Fibroblast of pulmonary artery (primary cell): ENCODE data around the gene GPRC6A.

Source experiments
- DNase-seq: peaks from one replicate; pipeline ENCODE4 v3.0.0-alpha.2; 2010; ENCODE audit warnings: low read depth
- H3K4me3 ChIP-seq: replicated peaks from 2 replicates; pipeline ENCODE4 v1.5.1; 2011; ENCODE audit warnings: low read depth, mild to moderate bottlenecking, control low read depth, low read length, moderate library complexity
- TF ChIP-seq, protein P1 (sequence below): IDR thresholded peaks from 2 replicates; pipeline ENCODE4 v1.5.1; 2011; ENCODE audit warnings: mild to moderate bottlenecking, control low read depth, low read length, inconsistent platforms; ENCODE audit errors: missing control alignments

The GPRC6A gene

DNA sequence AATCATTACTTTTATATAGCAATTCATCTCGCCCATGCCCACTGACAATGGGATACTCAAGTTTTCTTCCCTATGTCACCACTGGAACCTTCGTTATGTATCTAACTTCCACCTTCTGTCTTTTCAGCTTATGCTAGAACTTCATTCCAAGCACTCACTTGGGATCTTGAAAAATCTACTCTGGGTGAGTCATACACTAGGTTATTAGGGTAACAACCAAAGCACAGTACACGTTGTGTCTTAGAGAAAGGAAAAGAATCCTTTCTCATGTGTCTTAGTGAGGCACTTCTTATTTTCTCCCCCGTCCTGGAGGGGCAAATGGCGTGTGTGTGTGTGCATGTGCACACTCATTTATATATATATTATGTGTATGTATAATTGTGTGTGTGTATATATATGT is 45.0 kb downstream of the GPRC6A start:
- DNase-seq: no peak
- TF ChIP-seq, protein P1, sequence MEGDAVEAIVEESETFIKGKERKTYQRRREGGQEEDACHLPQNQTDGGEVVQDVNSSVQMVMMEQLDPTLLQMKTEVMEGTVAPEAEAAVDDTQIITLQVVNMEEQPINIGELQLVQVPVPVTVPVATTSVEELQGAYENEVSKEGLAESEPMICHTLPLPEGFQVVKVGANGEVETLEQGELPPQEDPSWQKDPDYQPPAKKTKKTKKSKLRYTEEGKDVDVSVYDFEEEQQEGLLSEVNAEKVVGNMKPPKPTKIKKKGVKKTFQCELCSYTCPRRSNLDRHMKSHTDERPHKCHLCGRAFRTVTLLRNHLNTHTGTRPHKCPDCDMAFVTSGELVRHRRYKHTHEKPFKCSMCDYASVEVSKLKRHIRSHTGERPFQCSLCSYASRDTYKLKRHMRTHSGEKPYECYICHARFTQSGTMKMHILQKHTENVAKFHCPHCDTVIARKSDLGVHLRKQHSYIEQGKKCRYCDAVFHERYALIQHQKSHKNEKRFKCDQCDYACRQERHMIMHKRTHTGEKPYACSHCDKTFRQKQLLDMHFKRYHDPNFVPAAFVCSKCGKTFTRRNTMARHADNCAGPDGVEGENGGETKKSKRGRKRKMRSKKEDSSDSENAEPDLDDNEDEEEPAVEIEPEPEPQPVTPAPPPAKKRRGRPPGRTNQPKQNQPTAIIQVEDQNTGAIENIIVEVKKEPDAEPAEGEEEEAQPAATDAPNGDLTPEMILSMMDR: no peak
- H3K4me3 ChIP-seq: no peak overlapping the region

DNA sequence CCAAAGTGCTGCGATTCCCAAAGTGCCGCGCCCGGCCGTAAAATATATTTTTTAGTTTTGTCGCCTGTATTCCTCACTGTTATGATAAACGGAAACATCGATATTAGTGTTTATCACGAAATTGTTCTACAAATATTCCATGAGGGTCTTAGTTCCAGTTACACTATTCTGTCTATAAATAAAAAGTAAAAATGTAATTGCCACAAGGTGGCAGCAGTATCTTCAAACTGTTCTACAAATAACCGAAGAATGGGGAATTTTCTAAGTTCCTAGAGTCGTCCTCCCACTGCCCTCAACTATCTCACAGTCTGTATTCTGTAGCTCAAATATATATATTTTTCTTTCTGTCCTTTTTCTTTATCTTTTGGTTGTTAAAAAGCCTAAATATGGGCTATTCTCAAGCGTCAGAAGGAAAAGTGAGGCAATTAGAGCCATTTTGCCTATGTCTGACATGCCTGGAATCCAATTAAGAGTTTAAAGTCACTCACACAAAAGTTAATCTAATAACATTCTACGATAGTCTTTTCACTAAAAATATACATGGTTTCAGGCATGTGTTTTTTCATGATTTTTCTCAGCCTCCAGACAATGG is 49.2 kb downstream of the GPRC6A start:
- peak; percentile 61 for DNase-seq
- H3K4me3 ChIP-seq: no peak overlapping the region
- TF ChIP-seq, protein P1: peak; percentile 48

DNA sequence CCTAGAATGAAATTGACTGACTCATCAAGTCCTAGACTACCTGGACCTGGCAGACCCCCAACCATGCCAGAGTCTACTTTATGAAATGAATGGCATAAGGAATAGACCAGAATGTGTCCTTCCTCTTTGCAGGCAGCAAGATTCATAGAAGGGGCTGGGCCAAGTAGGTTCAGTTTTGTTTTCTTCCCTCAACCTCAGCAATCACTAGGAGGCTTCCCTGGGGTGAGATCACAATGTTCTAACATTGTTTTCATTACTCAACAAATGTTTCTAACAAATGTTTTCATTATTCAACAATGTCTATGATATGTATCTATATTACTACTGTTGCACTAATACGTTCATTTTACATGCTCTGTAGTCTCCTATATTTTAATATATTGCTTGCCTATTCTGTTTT is 55.0 kb downstream of the GPRC6A start:
- TF ChIP-seq, protein P1: no peak
- H3K4me3 ChIP-seq: no peak overlapping the region
- peak; percentile 7 for DNase-seq

DNA sequence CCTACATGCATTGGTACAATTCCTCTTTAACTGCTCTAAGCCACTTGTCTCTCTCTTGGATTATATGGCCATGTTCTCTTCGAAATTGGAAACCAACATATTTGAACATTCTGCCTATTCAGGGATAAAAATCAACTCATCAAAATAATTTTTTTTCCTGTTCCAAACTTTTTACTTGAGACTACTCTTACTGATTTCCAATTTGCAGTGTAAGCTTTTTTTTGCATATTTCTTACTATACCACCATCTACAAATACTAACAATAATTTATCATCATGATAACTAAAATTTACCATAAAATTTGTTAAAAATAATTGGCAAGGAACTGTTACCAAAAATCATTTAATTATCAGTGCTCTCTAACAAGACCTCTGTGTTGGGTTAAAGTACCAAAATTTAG is 56.4 kb downstream of the GPRC6A start:
- TF ChIP-seq, protein P1: no peak
- no peak for DNase-seq
- H3K4me3 ChIP-seq: no peak overlapping the region

DNA sequence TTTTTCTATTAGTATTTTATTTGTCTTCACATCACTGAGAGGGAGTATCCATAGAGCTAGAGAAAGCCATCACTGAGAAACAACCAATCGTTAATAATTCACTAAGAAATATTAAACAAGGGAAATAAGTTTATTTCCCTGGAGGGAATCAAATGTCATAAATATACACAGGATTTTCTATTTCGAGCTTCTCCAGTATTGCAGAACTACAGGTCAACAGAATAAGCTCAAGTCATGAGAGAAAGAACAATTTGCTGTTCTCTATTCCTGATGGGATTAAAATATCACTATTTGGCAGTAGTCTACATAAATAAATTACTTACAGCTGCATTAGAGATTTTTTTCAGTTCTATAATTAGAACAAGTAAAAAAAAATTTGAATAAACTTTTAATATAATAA is 61.2 kb downstream of the GPRC6A start:
- TF ChIP-seq, protein P1: no peak
- H3K4me3 ChIP-seq: no peak overlapping the region
- DNase-seq: no peak

DNA sequence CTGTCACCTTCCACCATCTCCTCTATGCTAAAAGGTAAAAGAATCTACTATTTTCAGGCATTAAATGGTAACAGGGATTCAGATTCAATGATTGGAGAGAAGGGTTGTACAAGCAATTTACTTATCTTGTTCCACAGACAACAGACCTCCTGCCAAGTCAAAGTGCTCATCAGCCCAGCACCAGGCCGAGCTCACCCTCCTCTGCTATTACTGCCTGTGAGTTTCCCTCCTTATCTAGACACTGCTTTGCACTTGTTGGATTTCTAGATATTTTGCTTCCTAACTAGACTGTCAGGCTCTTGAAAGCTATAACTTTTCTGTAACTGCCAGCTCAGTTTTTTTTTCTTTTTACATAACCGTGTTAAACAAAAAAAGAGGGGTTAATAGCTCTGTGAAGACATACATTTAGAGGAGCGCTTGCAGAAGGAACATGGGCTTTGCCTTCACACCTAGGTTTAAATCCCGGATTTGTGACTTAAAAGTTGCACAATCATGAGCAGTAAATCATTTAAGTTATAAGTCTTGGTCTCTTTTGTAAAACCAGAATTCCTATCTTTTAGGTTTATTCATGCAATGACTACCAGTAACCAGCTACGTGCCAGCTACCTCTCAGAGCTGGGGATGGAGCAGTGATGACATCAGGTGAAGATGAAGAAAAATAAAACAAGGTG is 62.2 kb downstream of the GPRC6A start:
- no peak overlapping the region for H3K4me3 ChIP-seq
- TF ChIP-seq, protein P1: no peak
- no peak for DNase-seq
